ENCODE data around the gene NCS1.

GRCh38 chr9:130243882-130244170 is 71.6 kb downstream of the NCS1 start:
- TF ChIP-seq GATA3 (IDR thresholded peaks at IDR 0.05; ENCODE audit: low read depth, low read length) (no peak), GATA2 (IDR thresholded peaks at IDR 0.05; ENCODE audit: low read depth, low read length) (no peak)

Data from SH-SY5Y (cell line).